Measurements from ENCODE around the gene ABR.

- TF ChIP-seq CTCF (IDR thresholded peaks at IDR 0.05; ENCODE audit: low read depth, low read length) = peak; percentile 43
- TF ChIP-seq EZH2phosphoT487 (IDR thresholded peaks at IDR 0.05; ENCODE audit: low read depth) = no peak
Observed at GRCh38 chr17:1170739-1171138, 9.0 kb downstream of the ABR start.

Measured in OCI-LY3 (cell line).